Testis (tissue), 3 donors: ENCODE results near the gene STEAP3. TPM values are rescaled to one million over a fixed set of nuclear protein-coding genes. Genes with fewer than 3 reads are reported as not detected.

Experiments
- DNase-seq: peaks from one replicate; pipeline ENCODE4 v3.0.0-alpha.2; 2019
- H3K27ac ChIP-seq, 2 donors: fragments of 200-600 bp; sonication (generic); one replicate each; pipeline ENCODE4 v1.5.1; 2019
- H3K27me3 ChIP-seq: fragments of 200-600 bp; sonication (generic); one replicate; pipeline ENCODE4 v1.5.1; 2019
- H3K36me3 ChIP-seq: fragments of 200-600 bp; sonication (generic); one replicate; pipeline ENCODE4 v1.5.1; 2017; ENCODE audit warnings: low read depth; ENCODE audit errors: missing control alignments
- H3K4me1 ChIP-seq: fragments of 200-600 bp; sonication (generic); one replicate; pipeline ENCODE4 v1.5.1; 2019
- H3K4me3 ChIP-seq, 2 donors: fragments of 200-600 bp; sonication (generic); one replicate each; pipeline ENCODE4 v1.5.1; 2017 to 2019
- H3K9me3 ChIP-seq: fragments of 200-600 bp; sonication (generic); one replicate; pipeline ENCODE4 v1.5.1; 2017
- POLR2A ChIP-seq: fragments of 450-650 bp; IDR thresholded peaks from one replicate; pipeline ENCODE4 v1.6.1; 2017; ENCODE audit warnings: antibody characterized with exemption, mild to moderate bottlenecking, moderate library complexity
- WGBS, 2 donors: methylation state at CpG; one replicate each; pipeline ENCODE4 v1.1.5; 2018; 5-methylcytosine and 5-hydroxymethylcytosine counted together
- intact Hi-C: fragments of 100-400 bp; cut with DNase I; formaldehyde crosslinking; loops from one replicate; pipeline ENCODE4 v1.15.1; 2023; ENCODE audit warnings: low total_unique reads
- polyA plus RNA-seq: library from polyadenylated mRNA; stranded (reverse); fragments of 350-450 nt; fragmentation: Illumina TruSeq; extraction: RNeasy Lipid Tissue Mini Kit (QIAGEN cat#74804); gene quantifications from one replicate; pipeline ENCODE4 v1.2.3, GENCODE V29; 2014; ENCODE audit warnings: low read depth, low replicate concordance; ENCODE audit not compliant: insufficient read depth
- total RNA-seq, 2 donors: library from RNA; depleted of rRNA; stranded (reverse); fragments of >200 nt; gene quantifications; one replicate each; pipeline ENCODE4 v1.2.3, GENCODE V29; 2016
- TF ChIP-seq, protein P1 (sequence below), 3 experiments: fragments of 450-650 bp in 2 of 3; fragments of 200-600 bp in 1 of 3; sonication (generic) in 1 of 3; IDR thresholded peaks; one replicate each; pipeline ENCODE4 v1.5.1; 2016 to 2019; ENCODE audit warnings: antibody characterized with exemption in 3 of 3, mild to moderate bottlenecking in 2 of 3, moderate library complexity in 1 of 3

Gene STEAP3
- total and polyA plus RNA-seq, 3 donors from 2014 or later = 5.1 to 11.9 (median 5.6) TPM

- Histone ChIP-seq H3K27me3 (no peaks in the 10 kb centered on the region), H3K36me3 (no peaks in the 10 kb centered on the region), H3K4me1 (no peaks in the 10 kb centered on the region), H3K27ac (no peak overlapping the region), H3K9me3 (no peaks in the 10 kb centered on the region), H3K4me3 (no peak overlapping the region)
- no peak for TF ChIP-seq POLR2A
- TF ChIP-seq, protein P1, sequence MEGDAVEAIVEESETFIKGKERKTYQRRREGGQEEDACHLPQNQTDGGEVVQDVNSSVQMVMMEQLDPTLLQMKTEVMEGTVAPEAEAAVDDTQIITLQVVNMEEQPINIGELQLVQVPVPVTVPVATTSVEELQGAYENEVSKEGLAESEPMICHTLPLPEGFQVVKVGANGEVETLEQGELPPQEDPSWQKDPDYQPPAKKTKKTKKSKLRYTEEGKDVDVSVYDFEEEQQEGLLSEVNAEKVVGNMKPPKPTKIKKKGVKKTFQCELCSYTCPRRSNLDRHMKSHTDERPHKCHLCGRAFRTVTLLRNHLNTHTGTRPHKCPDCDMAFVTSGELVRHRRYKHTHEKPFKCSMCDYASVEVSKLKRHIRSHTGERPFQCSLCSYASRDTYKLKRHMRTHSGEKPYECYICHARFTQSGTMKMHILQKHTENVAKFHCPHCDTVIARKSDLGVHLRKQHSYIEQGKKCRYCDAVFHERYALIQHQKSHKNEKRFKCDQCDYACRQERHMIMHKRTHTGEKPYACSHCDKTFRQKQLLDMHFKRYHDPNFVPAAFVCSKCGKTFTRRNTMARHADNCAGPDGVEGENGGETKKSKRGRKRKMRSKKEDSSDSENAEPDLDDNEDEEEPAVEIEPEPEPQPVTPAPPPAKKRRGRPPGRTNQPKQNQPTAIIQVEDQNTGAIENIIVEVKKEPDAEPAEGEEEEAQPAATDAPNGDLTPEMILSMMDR (IDR thresholded peaks at IDR 0.05) = no peak
- intact Hi-C loops = no loop called here
- 73 to 91% methylated on average over 22 to 25 of the region's 28 CpGs for WGBS, 2 donors
- DNase-seq = no peak
Measured at GRCh38 chr2:119230219-119231185, 6.9 kb downstream of the STEAP3 start.

- Histone ChIP-seq H3K27ac (no peak overlapping the region), H3K36me3 (no peaks in the 10 kb centered on the region), H3K4me3 (no peak overlapping the region), H3K4me1 (no peaks in the 10 kb centered on the region), H3K9me3 (no peaks in the 10 kb centered on the region), H3K27me3 (no peaks in the 10 kb centered on the region)
- TF ChIP-seq, protein P1 (IDR thresholded peaks at IDR 0.05) = no peak
- TF ChIP-seq POLR2A = no peak
- 92 to 97% methylated on average over 10 of the region's 10 CpGs for WGBS, 2 donors
- DNase-seq = no peak
- intact Hi-C loops = no loop called here
Measured at GRCh38 chr2:119231975-119232665, 8.5 kb downstream of the STEAP3 start.

DNA sequence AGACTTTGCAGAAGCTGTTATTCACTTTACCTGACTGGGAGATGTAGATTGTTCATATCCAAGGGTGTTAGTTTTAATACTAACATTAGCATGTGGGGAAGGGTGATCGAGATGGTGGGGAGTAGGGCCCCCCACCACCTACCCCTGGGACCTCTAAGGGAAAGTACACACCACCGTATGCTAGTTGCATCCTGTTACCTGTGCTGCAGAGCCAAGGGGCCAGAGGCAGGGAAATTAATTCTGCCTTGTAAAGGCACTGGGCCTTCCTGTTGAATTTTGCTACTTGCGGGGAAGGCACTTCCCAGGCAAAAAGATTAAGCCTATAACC lies 9.0 kb downstream of the STEAP3 start:
- no peak overlapping the region for H3K4me3 ChIP-seq
- intact Hi-C loops = no loop called here

DNA sequence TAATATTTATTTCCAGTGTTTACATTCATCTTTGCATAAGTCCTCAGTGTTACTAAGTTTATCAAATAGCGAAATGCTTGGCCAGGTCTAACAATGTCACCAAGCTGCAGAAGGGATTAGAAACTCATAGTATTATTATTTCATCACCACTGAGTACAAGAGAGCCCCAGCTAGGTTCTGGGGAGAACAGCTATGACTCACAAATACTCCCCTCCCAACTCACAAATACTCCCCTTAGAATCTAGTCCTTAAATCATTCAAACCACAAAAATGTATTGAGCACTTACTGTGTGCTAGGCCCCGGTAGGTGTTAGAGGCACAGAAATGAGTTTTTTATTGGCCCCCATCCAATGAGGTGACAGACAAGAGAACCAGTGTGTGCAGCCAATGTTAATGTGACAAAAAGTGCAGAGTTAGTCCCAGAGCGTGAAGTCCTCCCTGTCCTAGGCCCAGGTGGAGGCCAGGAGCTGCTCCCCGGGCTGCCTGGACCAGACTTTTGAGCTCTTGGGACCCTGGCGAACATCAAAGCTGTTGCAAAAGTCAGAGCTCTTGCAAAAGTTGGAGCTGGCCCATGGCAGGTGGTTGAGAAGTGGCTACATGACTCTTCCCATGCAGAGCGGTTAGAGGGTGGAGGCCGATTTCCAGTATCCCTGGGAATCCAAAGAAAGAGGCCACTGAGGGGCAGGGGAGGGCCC lies 9.8 kb downstream of the STEAP3 start:
- H3K27me3 ChIP-seq = no peaks in the 10 kb centered on the region
- intact Hi-C loops = no loop called here
- 94 to 99% methylated on average over 7 of the region's 7 CpGs for WGBS, 2 donors
- no peak overlapping the region for H3K4me3 ChIP-seq
- no peak for DNase-seq
- H3K27ac ChIP-seq = no peak overlapping the region
- no peaks in the 10 kb centered on the region for H3K36me3 ChIP-seq
- H3K9me3 ChIP-seq = no peaks in the 10 kb centered on the region
- TF ChIP-seq, protein P1 (IDR thresholded peaks at IDR 0.05) = no peak
- no peak for TF ChIP-seq POLR2A
- no peaks in the 10 kb centered on the region for H3K4me1 ChIP-seq

More for the DNA sequence above, 9.0 kb downstream of the STEAP3 start:
- H3K36me3 ChIP-seq = no peaks in the 10 kb centered on the region
- no peak overlapping the region for H3K27ac ChIP-seq
- WGBS, 2 donors = 91 to 100% methylated on average over 3 of the region's 3 CpGs
- H3K9me3 ChIP-seq = no peaks in the 10 kb centered on the region
- no peaks in the 10 kb centered on the region for H3K27me3 ChIP-seq
- TF ChIP-seq POLR2A = no peak
- TF ChIP-seq, protein P1 (IDR thresholded peaks at IDR 0.05) = no peak
- H3K4me1 ChIP-seq = no peaks in the 10 kb centered on the region
- no peak for DNase-seq
